Upper lobe of left lung (tissue), 6 donors: Measurements from ENCODE around the gene SCTR. TPM values are rescaled to one million over a fixed set of nuclear protein-coding genes. Genes with fewer than 3 reads are reported as not detected.

Experiments
- ATAC-seq, 2 donors: fragments of 200-7000 bp; cut with Tn5 transposase; one replicate each; pipeline ENCODE4 v1.9.1; 2022; ENCODE audit warnings: mild to moderate bottlenecking in 2 of 2, moderate library complexity in 2 of 2; ENCODE audit not compliant: low FRiP score in 2 of 2
- DNase-seq, 2 donors: peaks; one replicate each; pipeline ENCODE4 v3.0.0-alpha.2; 2019 to 2020
- H3K27ac ChIP-seq, 4 donors: fragments of 200-600 bp; sonication (generic); one replicate each; pipeline ENCODE4 v1.5.1; 2016 to 2019
- H3K27me3 ChIP-seq, 4 donors: fragments of 200-600 bp; sonication (generic); one replicate each; pipeline ENCODE4 v1.5.1; 2017 to 2019
- H3K36me3 ChIP-seq, 4 donors: fragments of 200-600 bp; sonication (generic); one replicate each; pipeline ENCODE4 v1.5.1; 2016 to 2019
- H3K4me1 ChIP-seq, 4 donors: fragments of 200-600 bp; sonication (generic); one replicate each; pipeline ENCODE4 v1.5.1; 2018 to 2019
- H3K4me3 ChIP-seq, 4 donors: fragments of 200-600 bp; sonication (generic); one replicate each; pipeline ENCODE4 v1.5.1; 2017 to 2019; ENCODE audit warnings: mild to moderate bottlenecking in 2 of 4, moderate library complexity in 1 of 4
- H3K9me3 ChIP-seq, 4 donors: fragments of 200-600 bp; sonication (generic); one replicate each; pipeline ENCODE4 v1.5.1; 2018 to 2019
- CTCF ChIP-seq, 6 experiments: fragments of 450-650 bp in 4 of 6; fragments of 200-600 bp in 2 of 6; sonication (generic) in 2 of 6; IDR thresholded peaks; one replicate each; pipeline ENCODE4 v1.5.1; 2016 to 2019; ENCODE audit warnings: antibody characterized with exemption in 6 of 6
- EP300 ChIP-seq, 4 donors: sonication (generic); formaldehyde crosslinking; IDR thresholded peaks; one replicate each; pipeline ENCODE4 v1.5.1; 2017; ENCODE audit warnings: antibody characterized with exemption in 4 of 4, control low read depth in 2 of 4
- POLR2A ChIP-seq, 4 donors: fragments of 450-650 bp; IDR thresholded peaks; one replicate each; pipeline ENCODE4 v1.5.1; 2016 to 2017; ENCODE audit warnings: antibody characterized with exemption in 4 of 4, mild to moderate bottlenecking in 2 of 4
- POLR2AphosphoS5 ChIP-seq, 2 donors: sonication (generic); formaldehyde crosslinking; IDR thresholded peaks; one replicate each; pipeline ENCODE4 v1.5.1; 2017; ENCODE audit warnings: antibody characterized with exemption in 2 of 2
- WGBS, 2 donors: methylation state at CpG; one replicate each; pipeline ENCODE4 v1.1.5; 2017 to 2018; 5-methylcytosine and 5-hydroxymethylcytosine counted together
- total RNA-seq, 6 donors: library from RNA; depleted of rRNA in 4 of 6; stranded (reverse); fragments of >200 nt in 4 of 6; gene quantifications; one replicate each; pipeline versions ENCODE4 v1.1.0 to v1.2.1, GENCODE V29; 2016 to 2021
- donor health status: DM: no; HTN: no; CAD: no; lungs with moderate emphysema.
- donor health status: DM: no; HTN: yes; CAD: no; lungs with severe emphysema.

The SCTR gene
- total RNA-seq, 6 donors from 2014 or later = 3.2 to 52.5 (median 16.6) TPM

GRCh38 chr2:119478188-119478977 lies 45.9 kb downstream of the SCTR start:
- Histone ChIP-seq H3K27ac (no peak overlapping the region), H3K4me1 (peaks cover 9 to 19% (median 14%) of the 10 kb centered on the region in 4 donors), H3K36me3 (no peaks in the 10 kb centered on the region), H3K4me3 (no peak overlapping the region), H3K9me3 (no peaks in the 10 kb centered on the region), H3K27me3 (no peaks in the 10 kb centered on the region)
- DNase-seq = peak; percentile 10 to 20
- ATAC-seq = no peak
- no peak for TF ChIP-seq POLR2A (IDR thresholded peaks at IDR 0.05)
- TF ChIP-seq EP300 (IDR thresholded peaks at IDR 0.05) = no peak
- TF ChIP-seq POLR2AphosphoS5 (IDR thresholded peaks at IDR 0.05) = no peak
- TF ChIP-seq CTCF (IDR thresholded peaks at IDR 0.05) = no peak
- WGBS, 2 donors = 82 to 94% methylated on average over 8 to 12 of the region's 12 CpGs

DNA sequence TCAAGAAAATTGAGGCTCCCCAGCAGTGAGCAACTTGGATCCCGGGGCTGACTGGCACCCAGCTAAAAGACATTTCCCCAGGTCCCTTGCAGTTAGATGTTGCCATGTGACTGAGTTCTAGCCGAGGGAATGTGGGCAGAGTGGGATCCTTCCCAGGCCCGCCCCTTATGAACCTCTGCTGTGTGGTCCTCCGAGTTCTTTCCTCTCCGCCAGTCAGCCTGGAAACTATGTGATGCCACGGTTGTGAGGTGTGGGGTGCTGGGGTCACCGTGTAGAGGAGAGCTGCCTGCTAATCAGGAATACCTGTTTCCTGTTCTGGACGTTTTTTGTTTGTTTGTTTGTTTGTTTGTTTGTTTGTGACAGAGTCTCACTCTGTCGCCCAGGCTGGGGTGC lies 47.2 kb downstream of the SCTR start:
- WGBS, 2 donors = 67 to 76% methylated on average over 8 to 9 of the region's 9 CpGs

GRCh38 chr2:119476301-119477112 lies 47.8 kb downstream of the SCTR start:
- Histone ChIP-seq H3K9me3 (no peaks in the 10 kb centered on the region), H3K4me3 (no peak overlapping the region), H3K27ac (no peak overlapping the region), H3K27me3 (no peaks in the 10 kb centered on the region), H3K36me3 (no peaks in the 10 kb centered on the region), H3K4me1 (peaks cover 5 to 9% (median 8%) of the 10 kb centered on the region in 4 donors)
- DNase-seq (peak in 1 of 2 donors; percentile 66), ATAC-seq (peak; percentile 75 to 88)
- 28 to 35% methylated on average over 18 to 20 of the region's 20 CpGs for WGBS, 2 donors
- TF ChIP-seq CTCF (IDR thresholded peaks at IDR 0.05) = peak; percentile 92 to 94 (median 93)
- TF ChIP-seq POLR2A (IDR thresholded peaks at IDR 0.05) = no peak
- no peak for TF ChIP-seq EP300 (IDR thresholded peaks at IDR 0.05)
- TF ChIP-seq POLR2AphosphoS5 (IDR thresholded peaks at IDR 0.05) = no peak

More for the DNA sequence above, 47.2 kb downstream of the SCTR start:
- no peak overlapping the region for H3K27ac ChIP-seq
- no peaks in the 10 kb centered on the region for H3K9me3 ChIP-seq
- peaks cover 5 to 14% (median 14%) of the 10 kb centered on the region in 4 donors for H3K4me1 ChIP-seq
- ATAC-seq = no peak
- H3K27me3 ChIP-seq = no peaks in the 10 kb centered on the region
- no peak overlapping the region for H3K4me3 ChIP-seq
- peak in 1 of 2 donors; percentile 14 for DNase-seq
- H3K36me3 ChIP-seq = no peaks in the 10 kb centered on the region
- TF ChIP-seq EP300 (IDR thresholded peaks at IDR 0.05) (no peak), POLR2A (IDR thresholded peaks at IDR 0.05) (no peak), CTCF (IDR thresholded peaks at IDR 0.05) (no peak), POLR2AphosphoS5 (IDR thresholded peaks at IDR 0.05) (no peak)

DNA sequence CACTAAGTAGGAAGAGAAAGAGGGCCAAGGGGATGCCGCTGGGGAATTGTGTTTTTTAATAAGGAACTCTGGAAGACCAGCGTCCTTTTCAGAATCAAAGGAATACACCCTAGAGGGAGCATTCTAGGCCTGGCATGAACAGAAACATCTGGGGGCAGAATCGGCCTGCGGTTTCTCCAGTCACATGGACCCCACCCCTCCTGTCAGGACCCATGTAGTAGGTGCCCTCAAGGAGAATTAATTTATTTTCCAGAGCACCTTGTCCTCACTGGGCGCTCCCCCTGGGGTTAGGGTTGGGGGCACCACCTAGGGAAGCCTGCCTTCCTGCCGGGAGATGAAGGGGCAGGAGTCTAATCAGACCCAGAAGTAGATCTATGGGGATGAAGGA lies 48.4 kb downstream of the SCTR start:
- TF ChIP-seq POLR2AphosphoS5 (IDR thresholded peaks at IDR 0.05) (no peak), CTCF (IDR thresholded peaks at IDR 0.05) (no peak), POLR2A (IDR thresholded peaks at IDR 0.05) (no peak), EP300 (IDR thresholded peaks at IDR 0.05) (no peak)
- H3K27ac ChIP-seq = no peak overlapping the region
- WGBS, 2 donors = 78 to 83% methylated on average over 5 to 6 of the region's 6 CpGs
- DNase-seq (peak in 1 of 2 donors; percentile 12), ATAC-seq (no peak)
- no peaks in the 10 kb centered on the region for H3K9me3 ChIP-seq
- H3K27me3 ChIP-seq = no peaks in the 10 kb centered on the region
- H3K36me3 ChIP-seq = no peaks in the 10 kb centered on the region
- H3K4me3 ChIP-seq = no peak overlapping the region
- peaks cover 5 to 9% (median 8%) of the 10 kb centered on the region in 4 donors for H3K4me1 ChIP-seq
